Keratinocyte (primary cell): ENCODE data around the gene SNPH. TPM values are rescaled to one million over a fixed set of nuclear protein-coding genes. Genes with fewer than 3 reads are reported as not detected.
"Not testable (repeated sequence)": the region's sequence is repeated elsewhere in the genome, so short reads cannot be mapped to it uniquely, and the experiment has no call there.

ENCODE experiments used
- DNase-seq: peaks from one replicate; pipeline ENCODE4 v3.0.0-alpha.2; 2011; ENCODE audit warnings: low read depth, missing footprints, low spot score
- FAIRE-seq: peaks from 2 replicates; lab custom pipeline; 2011; peaks lifted over from hg19 to GRCh38; lab: Jason Lieb, UNC
- H2AFZ ChIP-seq: 2 replicates; pipeline ENCODE4 v1.6.0; 2012; ENCODE audit warnings: low read length, control low read depth, inconsistent platforms; ENCODE audit not compliant: control insufficient read depth
- H3K27ac ChIP-seq: 2 replicates; pipeline ENCODE4 v1.5.1; 2011; ENCODE audit warnings: low read length; ENCODE audit not compliant: control insufficient read depth, insufficient read depth
- H3K27me3 ChIP-seq: 3 replicates; pipeline ENCODE4 v1.6.0; 2011; ENCODE audit warnings: low read length; ENCODE audit not compliant: control insufficient read depth, insufficient read depth; ENCODE audit errors: extremely low read depth
- H3K36me3 ChIP-seq, 2 experiments: 2 replicates in 1 of 2; 3 replicates in 1 of 2; pipeline ENCODE4 v1.5.1; 2011; ENCODE audit warnings: low read length in 2 of 2, mild to moderate bottlenecking in 1 of 2; ENCODE audit not compliant: control insufficient read depth in 2 of 2, insufficient read depth in 2 of 2; ENCODE audit errors: extremely low read depth in 1 of 2
- H3K4me1 ChIP-seq: 3 replicates; pipeline ENCODE4 v1.5.1; 2011; ENCODE audit warnings: low read length; ENCODE audit not compliant: control insufficient read depth, insufficient read depth; ENCODE audit errors: extremely low read depth
- H3K4me2 ChIP-seq: 3 replicates; pipeline ENCODE4 v1.6.0; 2011; ENCODE audit warnings: low read depth, low read length; ENCODE audit not compliant: control insufficient read depth, insufficient read depth; ENCODE audit errors: extremely low read depth
- H3K4me3 ChIP-seq, 3 experiments: fragments of 200-600 bp in 1 of 3; sonication (generic) in 1 of 3; 2 replicates in 2 of 3; 3 replicates in 1 of 3; pipeline ENCODE4 v1.5.1; 2011 to 2016; ENCODE audit warnings: low read length in 3 of 3, mild to moderate bottlenecking in 3 of 3, control low read depth in 2 of 3, inconsistent platforms in 1 of 3, low read depth in 1 of 3, mixed read lengths in 1 of 3, mixed run types in 1 of 3, moderate library complexity in 1 of 3; ENCODE audit not compliant: control insufficient read depth in 2 of 3, insufficient read depth in 2 of 3; ENCODE audit errors: extremely low read depth in 1 of 3
- H3K79me2 ChIP-seq: 2 replicates; pipeline ENCODE4 v1.6.0; 2012; ENCODE audit warnings: low read length; ENCODE audit not compliant: control insufficient read depth, insufficient read depth
- H3K9ac ChIP-seq: 3 replicates; pipeline ENCODE4 v1.6.0; 2011; ENCODE audit warnings: low read length; ENCODE audit not compliant: control insufficient read depth, insufficient read depth; ENCODE audit errors: extremely low read depth
- H3K9me1 ChIP-seq: 3 replicates; pipeline ENCODE4 v1.6.0; 2011; ENCODE audit warnings: low read length; ENCODE audit not compliant: control insufficient read depth, insufficient read depth; ENCODE audit errors: extremely low read depth
- H3K9me3 ChIP-seq: 2 replicates; pipeline ENCODE4 v1.5.1; 2012; ENCODE audit warnings: low read depth, low read length; ENCODE audit not compliant: control insufficient read depth
- H4K20me1 ChIP-seq: 3 replicates; pipeline ENCODE4 v1.6.0; 2011; ENCODE audit warnings: low read length; ENCODE audit not compliant: control insufficient read depth, insufficient read depth; ENCODE audit errors: extremely low read depth
- CTCF ChIP-seq, 3 experiments: IDR thresholded peaks in 1 of 3; conservative IDR thresholded peaks in 1 of 3; optimal IDR thresholded peaks in 1 of 3; 2 replicates in 2 of 3; 3 replicates in 1 of 3; pipeline versions ENCODE3 to v1.5.1; 2011; ENCODE audit warnings: low read length in 3 of 3, mild to moderate bottlenecking in 3 of 3, moderate library complexity in 2 of 3, control low read depth in 1 of 3, inconsistent platforms in 1 of 3; ENCODE audit not compliant: insufficient read depth in 2 of 3; ENCODE audit errors: extremely low read depth in 1 of 3
- EZH2 ChIP-seq: IDR thresholded peaks from one replicate; pipeline ENCODE4 v1.6.1; 2012; ENCODE audit warnings: inconsistent platforms, mild to moderate bottlenecking, low read length, moderate library complexity
- dilution Hi-C: fragments of 300-500 bp; cut with MboI; formaldehyde crosslinking; loops from one replicate; pipeline ENCODE4 v1.7.0; 2020; ENCODE audit warnings: low sequenced_read_pairs; ENCODE audit not compliant: extremely low pct_ligation_motif_present
- polyA plus RNA-seq, 5 experiments: library from polyadenylated mRNA; depleted of rRNA in 3 of 5; stranded (reverse) in 3 of 5; stranded (forward) in 1 of 5; unstranded in 1 of 5; fragments of >200 nt; gene quantifications; 1 replicate in 1 of 5; 2 replicates in 3 of 5; 3 replicates in 1 of 5; pipeline versions ENCODE4 v1.2.1 to v1.2.3, GENCODE V29; 2011 to 2012; ENCODE audit warnings: missing spikeins in 2 of 5, low read depth in 1 of 5, low replicate concordance in 1 of 5

The SNPH gene
- polyA plus RNA-seq, 1 donor (not counting 4 experiments of a cell fraction or from before 2014, with no cell fraction given), result 1.3 TPM

- no peak overlapping the region for H2AFZ ChIP-seq
- no peak overlapping the region for H3K27ac ChIP-seq
- peaks cover 0 to 6% of the 10 kb centered on the region in 2 experiments for H3K36me3 ChIP-seq
- H3K4me3 ChIP-seq, result no peak overlapping the region
- no peaks in the 10 kb centered on the region for H4K20me1 ChIP-seq
- H3K27me3 ChIP-seq, result no peaks in the 10 kb centered on the region
- no peaks in the 10 kb centered on the region for H3K9me3 ChIP-seq
- H3K79me2 ChIP-seq, result no peaks in the 10 kb centered on the region
- dilution Hi-C loops, result no loop called here
- H3K4me2 ChIP-seq, result no peak overlapping the region
- peaks cover 8% of the 10 kb centered on the region for H3K4me1 ChIP-seq
- H3K9ac ChIP-seq, result no peak overlapping the region
- TF ChIP-seq CTCF (optimal IDR thresholded peaks at IDR 0.05 in 1 of 3, IDR thresholded peaks at IDR 0.05 in 1 of 3, conservative IDR thresholded peaks at IDR 0.05 in 1 of 3; ENCODE audit: extremely low read depth in 1 of 3, insufficient read depth in 2 of 3, low read length in 3 of 3) (no peak), EZH2 (no peak)
- no peaks in the 10 kb centered on the region for H3K9me1 ChIP-seq
- DNase-seq, result no peak
- FAIRE-seq, result no peak
These were observed 75.6 kb downstream of the SNPH start for GRCh38 chr20:1341561-1342265.

GRCh38 chr20:1343446-1344124, 77.5 kb downstream of the SNPH start:
- dilution Hi-C loops, H3K27me3 ChIP-seq, H3K9me3 ChIP-seq, H3K9me1 ChIP-seq, H3K36me3 ChIP-seq, DNase-seq, H3K4me1 ChIP-seq, H4K20me1 ChIP-seq, H3K4me3 ChIP-seq, FAIRE-seq, H3K4me2 ChIP-seq, H3K27ac ChIP-seq, H3K9ac ChIP-seq, H2AFZ ChIP-seq, H3K79me2 ChIP-seq: not testable (repeated sequence)
